NCI-H1092 (cell line): ENCODE data around the gene TCOF1.

Experiments used
- DNase-seq: peaks from one replicate; lab custom pipeline; 2025; lab: John Stamatoyannopoulos, UW

TCOF1 gene

DNA sequence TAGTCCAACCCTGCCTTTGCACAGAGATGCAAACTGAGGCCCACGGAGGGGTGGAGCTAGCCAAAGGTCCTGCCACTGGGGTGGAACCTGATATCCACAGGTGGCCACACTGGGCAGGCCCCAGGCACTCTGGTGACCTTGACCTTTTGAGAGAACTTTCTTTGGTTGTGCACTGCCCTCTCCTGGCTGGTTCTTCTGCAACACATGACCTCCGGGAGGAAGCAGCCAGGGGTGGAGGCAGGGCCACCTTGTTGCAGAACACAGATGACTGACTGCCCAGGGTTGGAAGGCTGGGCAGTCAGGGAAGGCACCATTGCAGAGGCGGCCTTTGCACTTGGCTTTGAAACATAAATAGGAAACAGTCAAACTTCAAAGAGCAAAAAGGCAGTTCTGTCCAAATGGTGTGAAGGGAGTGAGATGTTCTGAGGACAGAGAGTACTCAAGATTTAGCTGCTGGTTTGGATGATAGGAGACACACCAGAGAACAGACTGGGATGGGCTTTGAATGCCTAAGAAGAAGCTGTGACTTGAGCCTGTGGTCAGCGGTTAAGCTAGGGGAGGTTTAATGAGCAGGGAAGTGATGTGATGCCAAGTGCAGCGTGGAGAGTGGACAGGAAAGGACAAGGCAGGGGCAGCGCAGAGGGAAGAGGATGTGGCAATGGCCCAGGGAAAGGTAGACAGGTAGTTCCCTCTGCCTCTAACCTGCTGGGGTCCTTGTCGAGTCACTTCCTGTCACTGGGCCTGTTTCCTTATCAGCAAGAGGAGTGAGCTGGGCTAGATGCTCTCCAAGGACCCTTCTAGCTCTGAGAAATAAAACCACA, 6.8 kb upstream of the TCOF1 start:
- no peak for DNase-seq

DNA sequence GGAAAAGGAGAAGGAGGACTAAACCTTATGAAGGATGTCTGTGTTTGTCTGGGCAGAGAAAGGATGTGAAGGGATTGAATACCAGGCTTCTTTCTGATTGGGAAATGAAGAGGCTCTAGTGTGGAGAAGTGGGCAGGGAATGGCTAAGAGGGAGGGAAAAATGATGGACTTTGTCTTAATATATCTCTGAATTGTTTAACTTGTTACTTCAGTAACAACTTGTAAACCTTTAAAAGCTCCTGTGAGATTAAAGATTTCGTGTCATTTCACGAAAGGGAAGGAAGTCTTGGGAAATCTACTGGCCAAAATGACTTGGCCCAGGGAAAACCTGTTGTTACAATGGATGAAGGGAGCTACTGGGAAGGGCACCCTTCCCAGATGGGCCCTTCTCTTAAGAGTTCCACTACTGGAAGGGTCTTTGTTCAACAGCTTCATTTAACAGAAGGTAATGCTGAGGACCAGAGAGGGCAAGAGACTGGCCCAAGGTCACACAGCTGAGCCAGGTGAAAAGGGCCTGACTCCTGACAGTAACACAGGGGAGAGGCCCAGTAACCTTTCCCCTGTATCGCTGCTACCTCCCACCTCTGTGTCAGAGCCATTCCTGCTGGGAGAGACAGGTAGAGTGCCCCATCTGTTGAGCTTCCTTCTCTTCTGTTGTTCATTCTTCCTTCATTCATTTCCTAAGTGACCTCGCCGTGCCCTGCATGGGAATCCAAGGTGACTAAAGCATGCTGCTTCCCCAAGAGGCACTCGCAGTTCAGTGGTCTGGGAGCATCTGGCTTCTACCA, 5.1 kb upstream of the TCOF1 start:
- DNase-seq: no peak

- no peak for DNase-seq
These were observed 4.3 kb upstream of the TCOF1 start for GRCh38 chr5:150353032-150353675.

GRCh38 chr5:150355791-150356190, 1.7 kb upstream of the TCOF1 start:
- no peak for DNase-seq

DNA sequence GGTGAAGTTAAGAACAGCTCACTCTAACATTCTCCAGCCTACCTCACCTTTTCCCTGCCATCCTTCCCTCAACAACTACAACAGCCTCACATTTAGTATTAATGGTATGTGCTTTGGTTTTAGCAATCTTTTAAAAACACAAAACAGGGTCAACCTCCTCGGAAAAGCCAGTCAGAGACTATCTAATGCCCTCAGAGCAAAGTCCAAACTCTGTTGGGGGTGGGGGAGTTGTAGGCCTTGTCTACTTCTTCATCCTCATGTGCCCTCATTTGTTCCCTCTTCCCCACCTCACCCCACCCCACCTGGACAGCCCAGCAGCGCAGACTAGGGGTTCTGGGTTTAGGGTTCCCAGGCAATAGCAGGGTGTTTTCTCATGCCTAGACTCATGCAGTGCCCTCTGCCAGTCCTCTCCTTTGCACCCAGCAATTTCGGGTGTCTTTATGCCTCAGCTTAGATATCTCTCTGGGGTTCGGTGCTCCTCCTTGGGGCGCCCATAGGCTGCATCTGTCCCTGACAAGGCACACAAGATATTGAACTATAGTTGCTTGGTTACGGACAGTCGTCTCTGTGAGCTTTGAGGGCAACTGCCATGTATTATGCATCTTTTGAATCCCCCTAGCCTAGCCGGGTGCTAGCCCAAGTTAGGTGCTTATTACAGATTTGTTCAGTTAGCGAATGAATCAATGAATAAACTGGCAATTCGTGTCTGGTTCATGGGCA, 762 bp upstream of the TCOF1 start:
- DNase-seq: no peak

DNA sequence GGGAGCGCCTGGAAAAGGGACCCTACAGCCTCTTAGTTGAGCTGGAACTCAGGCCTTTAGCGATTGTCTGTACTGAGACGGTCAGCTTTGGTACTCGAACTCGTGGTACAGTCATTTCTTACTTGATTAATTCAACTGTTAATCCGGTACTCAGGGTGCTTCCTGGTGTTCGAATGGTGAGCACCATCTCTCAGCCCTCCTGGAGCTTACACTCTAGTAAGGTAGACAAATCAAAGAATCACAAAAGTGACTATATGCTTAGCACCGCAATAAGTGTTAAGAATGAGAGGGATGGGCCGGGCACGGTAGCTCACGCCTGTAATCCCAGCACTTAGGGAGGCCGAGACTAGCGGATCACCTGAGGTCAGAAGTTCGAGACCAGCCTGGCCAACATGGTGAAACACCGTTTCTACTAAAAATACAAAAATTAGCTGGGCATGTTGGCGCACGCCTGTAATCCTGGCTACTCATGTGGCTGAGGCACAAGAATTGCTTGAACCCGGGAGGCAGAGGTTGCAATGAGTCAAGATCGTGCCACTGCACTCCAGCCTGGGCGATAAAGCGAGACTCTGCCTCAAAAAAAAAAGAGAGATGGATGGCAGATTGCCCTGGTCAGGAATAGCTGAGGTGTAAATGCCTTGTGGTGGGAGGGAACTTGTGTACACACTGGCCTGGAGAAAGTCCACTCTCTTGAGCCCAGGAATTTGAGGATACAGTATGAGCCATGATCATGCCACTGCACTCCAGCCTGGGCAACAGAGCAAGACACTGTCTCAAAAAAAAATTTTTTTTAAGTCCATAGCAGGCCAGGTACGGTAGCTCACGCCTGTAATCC, 981 bp downstream of the TCOF1 start:
- no peak for DNase-seq

- no peak for DNase-seq
These were observed 3.8 kb downstream of the TCOF1 start for GRCh38 chr5:150361301-150361700.

- no peak for DNase-seq
These were observed 5.7 kb downstream of the TCOF1 start for GRCh38 chr5:150363185-150363584.

DNA sequence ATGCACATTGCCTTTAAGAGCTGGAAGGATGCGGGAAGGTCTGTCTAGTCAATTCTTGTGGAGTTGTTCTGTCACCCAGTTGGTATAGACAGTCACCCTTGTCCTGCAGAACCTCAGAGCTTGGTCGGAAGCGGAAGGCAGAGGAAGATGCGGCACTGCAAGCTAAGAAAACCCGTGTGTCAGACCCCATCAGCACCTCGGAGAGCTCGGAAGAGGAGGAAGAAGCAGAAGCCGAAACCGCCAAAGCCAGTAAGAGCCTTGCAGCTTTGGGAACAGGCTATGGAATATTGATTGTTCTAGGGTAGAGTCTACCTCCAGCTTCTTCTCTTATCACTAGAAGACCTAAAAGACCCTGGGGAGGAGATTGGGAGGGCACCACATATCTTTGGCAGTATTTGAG, 6.5 kb downstream of the TCOF1 start:
- DNase-seq: no peak

DNA sequence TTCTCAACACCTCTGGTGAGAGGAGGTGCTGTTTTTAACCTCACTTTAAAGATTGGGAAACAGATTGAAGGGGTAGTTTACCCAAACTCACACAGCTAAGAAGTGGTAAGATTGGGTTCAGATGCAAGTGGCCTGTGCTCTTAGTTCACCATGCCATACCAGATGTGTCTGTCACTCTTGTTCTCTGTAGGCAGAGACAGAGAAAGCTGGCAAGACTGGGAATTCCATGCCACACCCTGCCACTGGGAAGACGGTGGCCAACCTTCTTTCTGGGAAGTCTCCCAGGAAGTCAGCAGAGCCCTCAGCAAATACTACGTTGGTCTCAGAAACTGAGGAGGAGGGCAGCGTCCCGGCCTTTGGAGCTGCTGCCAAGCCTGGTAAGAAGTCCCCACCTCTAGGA, 11.0 kb downstream of the TCOF1 start:
- no peak for DNase-seq

DNA sequence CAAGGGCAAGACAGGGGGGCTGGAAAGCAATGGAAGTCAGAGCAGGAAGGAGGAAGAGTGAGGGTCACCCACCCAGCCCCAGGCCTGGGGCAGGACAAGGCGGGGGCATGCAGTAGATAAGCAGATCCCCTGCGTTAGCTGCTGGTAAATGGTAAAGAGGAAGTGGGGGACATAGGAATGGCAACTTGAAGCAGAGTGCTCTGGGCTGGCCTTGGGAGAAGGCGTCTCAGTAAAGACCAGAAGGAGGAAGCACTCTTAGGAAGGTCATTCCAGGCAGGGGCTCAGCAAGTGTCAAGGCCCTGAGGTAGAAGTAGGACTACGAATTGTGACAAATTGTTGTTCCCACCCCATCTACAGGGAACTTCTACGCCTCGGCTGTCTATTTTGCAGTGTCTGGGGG, 15.1 kb downstream of the TCOF1 start:
- no peak for DNase-seq

DNA sequence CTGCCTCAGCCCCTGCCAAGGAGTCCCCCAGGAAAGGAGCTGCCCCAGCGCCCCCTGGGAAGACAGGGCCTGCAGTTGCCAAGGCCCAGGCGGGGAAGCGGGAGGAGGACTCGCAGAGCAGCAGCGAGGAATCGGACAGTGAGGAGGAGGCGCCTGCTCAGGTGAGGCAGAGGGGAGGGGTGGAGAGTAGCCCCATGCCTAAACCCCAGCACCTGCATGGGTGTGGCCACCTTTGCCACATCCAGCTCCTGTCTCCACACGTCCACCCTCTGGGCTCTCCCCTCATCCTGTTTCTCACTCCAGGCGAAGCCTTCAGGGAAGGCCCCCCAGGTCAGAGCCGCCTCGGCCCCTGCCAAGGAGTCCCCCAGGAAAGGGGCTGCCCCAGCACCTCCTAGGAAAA, 17.2 kb downstream of the TCOF1 start:
- DNase-seq: no peak

GRCh38 chr5:150376799-150377771, 19.6 kb downstream of the TCOF1 start:
- no peak for DNase-seq

DNA sequence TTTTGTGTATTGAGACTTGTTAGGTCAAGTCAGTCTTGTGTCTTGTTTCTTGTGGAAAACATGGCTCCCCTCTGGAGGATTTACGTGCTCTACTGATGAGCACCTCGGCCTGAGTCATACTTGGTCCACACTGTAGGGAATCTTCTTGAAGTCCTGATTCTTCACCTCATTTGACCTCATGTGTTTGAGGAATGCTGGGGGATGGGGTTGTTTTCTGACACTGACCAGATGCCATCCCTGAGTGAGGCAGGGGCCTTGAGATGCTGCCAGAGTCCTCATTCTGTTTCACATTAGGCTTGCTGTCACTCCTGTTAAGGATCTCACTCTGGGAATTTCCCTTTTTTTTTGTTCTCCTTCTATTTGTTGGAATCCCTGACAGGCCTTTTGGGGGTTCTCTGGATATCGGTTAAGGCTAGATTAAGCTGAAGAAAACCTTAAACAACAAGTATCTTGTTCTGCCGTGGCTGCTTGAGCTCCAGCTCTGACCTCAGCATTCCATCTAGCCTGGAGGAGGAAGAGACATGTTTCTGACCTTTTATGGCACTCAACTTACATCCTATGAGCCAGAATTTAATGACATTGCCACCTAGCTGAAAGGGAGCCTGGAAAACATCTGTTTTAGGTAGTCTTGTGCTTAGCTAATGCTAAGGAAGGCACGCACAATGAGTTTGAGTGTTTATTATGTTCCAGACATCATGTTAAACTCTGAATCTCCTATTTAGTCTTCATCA, 20.6 kb downstream of the TCOF1 start:
- DNase-seq: no peak

DNA sequence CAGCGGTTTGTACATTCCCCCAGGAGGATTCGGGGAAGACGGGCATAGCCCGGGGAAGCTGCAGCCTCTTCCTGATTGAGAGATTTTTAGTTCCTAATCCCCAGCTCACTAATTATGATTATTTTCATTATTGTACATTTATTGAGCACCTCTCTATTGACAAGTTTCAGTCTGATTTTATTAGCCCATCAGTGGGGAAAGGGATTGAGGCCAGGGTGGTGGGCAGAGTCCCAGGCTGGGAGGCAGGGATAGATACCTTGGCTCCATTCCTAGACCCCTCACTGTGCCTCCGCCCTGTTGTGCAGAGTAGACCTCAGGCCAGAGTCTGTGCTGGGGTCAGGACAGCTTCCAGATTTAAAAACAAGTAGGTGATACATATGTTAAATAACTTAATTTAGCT, 27.2 kb downstream of the TCOF1 start:
- no peak for DNase-seq

DNA sequence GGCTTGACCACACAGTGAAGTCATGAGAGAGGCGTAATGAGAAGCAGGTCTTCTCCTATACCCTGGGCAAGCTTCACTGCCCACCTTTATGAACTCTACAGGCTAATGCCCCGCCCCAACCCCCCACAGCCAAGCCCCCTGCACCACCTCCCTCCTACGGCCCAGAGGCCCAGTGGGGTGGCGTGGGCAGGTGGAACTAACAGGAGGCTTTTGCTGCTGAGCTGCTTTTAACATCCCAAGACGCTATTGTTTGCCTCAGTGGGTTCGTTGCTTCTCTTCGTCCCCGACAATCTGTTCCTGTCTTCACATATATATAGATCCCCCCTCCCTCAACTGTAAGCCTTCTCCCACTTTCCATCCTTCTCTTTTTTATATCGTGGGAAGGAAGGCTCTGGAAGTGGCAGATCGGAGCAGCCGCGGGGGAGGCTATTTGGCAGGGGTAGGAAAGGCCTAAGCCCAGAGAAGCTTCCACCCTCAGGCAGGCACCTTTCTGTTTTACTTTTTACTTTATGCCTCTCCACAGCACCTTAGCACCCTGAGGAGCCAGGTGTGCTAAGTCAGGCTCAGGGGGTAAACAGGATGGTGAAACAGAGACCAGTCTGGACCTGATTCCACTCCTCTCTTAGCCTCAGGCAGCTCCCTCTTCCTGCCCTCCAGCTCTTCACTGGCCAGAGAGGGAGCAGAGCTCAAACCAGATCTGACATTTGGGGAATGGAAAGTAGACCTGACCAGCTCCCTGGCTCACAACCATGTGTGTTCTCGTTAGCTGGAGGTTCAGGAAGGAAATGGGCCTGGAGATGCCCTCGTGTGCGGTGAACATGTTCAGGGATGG, 28.7 kb downstream of the TCOF1 start:
- DNase-seq: no peak

DNA sequence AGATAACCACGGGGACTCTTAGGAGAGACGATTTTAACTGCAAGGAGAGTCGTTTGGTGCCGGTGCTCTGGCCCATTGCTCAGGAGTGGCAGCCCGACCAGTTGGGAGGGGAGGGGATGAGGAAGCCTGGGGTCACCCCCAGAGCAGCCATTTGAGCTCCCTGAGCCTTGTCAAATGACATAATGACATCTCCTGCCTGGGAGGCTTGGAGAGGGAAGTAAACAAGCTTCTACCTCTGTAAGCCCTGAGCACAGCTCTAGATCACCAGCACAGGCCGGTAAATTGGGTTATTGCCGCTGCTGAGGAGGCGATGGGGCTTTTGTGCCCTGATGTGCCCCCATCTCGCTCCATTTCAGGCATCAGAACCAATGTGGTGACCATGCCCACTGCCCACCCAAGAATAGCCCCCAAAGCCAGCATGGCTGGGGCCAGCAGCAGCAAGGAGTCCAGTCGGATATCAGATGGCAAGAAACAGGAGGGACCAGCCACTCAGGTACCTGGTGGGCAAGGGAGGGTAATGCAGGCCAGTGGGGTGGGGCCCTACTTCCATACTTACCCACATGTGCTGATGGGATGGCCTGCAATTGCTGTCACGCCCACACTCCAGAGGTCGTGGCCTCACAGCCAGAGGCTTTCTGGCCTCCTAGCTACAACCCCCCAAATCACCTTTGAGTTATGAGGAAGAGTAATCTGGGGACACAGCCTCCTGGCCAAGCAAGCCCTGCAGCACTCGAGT, 32.2 kb downstream of the TCOF1 start:
- no peak for DNase-seq
